GM18508 (cell line): ENCODE measurements around the gene PLXNA4.

ENCODE experiments used
- ATAC-seq: cut with Tn5 transposase; IDR thresholded peaks from one replicate; pipeline ENCODE4 v1.9.1; 2021; ENCODE audit warnings: moderate number of reproducible peaks; ENCODE audit not compliant: insufficient read depth, unreplicated experiment

PLXNA4 gene

GRCh38 chr7:132511387-132511786, 64.9 kb downstream of the PLXNA4 start:
- ATAC-seq = no peak

GRCh38 chr7:132509643-132510042, 66.6 kb downstream of the PLXNA4 start:
- ATAC-seq = no peak

- no peak for ATAC-seq
These were observed 67.4 kb downstream of the PLXNA4 start for GRCh38 chr7:132508724-132509353.

- no peak for ATAC-seq
These were observed 71.4 kb downstream of the PLXNA4 start for GRCh38 chr7:132504852-132505251.

- no peak for ATAC-seq
These were observed 72.2 kb downstream of the PLXNA4 start for GRCh38 chr7:132504071-132504470.

GRCh38 chr7:132503415-132503814, 72.9 kb downstream of the PLXNA4 start:
- no peak for ATAC-seq

GRCh38 chr7:132501956-132502355, 74.3 kb downstream of the PLXNA4 start:
- no peak for ATAC-seq

GRCh38 chr7:132500727-132501440, 75.4 kb downstream of the PLXNA4 start:
- ATAC-seq = no peak

- ATAC-seq = no peak
These were observed 76.8 kb downstream of the PLXNA4 start for GRCh38 chr7:132499487-132499886.

GRCh38 chr7:132499065-132499464, 77.2 kb downstream of the PLXNA4 start:
- no peak for ATAC-seq

- ATAC-seq = no peak
These were observed 78.0 kb downstream of the PLXNA4 start for GRCh38 chr7:132498319-132498718.

GRCh38 chr7:132497098-132497497, 79.2 kb downstream of the PLXNA4 start:
- ATAC-seq = no peak

GRCh38 chr7:132495936-132496335, 80.3 kb downstream of the PLXNA4 start:
- no peak for ATAC-seq

- no peak for ATAC-seq
These were observed 81.8 kb downstream of the PLXNA4 start for GRCh38 chr7:132494474-132494873.

- ATAC-seq = no peak
These were observed 83.3 kb downstream of the PLXNA4 start for GRCh38 chr7:132492823-132493445.

- no peak for ATAC-seq
These were observed 84.8 kb downstream of the PLXNA4 start for GRCh38 chr7:132491391-132491945.

GRCh38 chr7:132490474-132490873, 85.8 kb downstream of the PLXNA4 start:
- no peak for ATAC-seq

GRCh38 chr7:132489776-132490237, 86.5 kb downstream of the PLXNA4 start:
- ATAC-seq = no peak

- ATAC-seq = no peak
These were observed 87.5 kb downstream of the PLXNA4 start for GRCh38 chr7:132488634-132489302.

GRCh38 chr7:132486274-132486610, 90.0 kb downstream of the PLXNA4 start:
- no peak for ATAC-seq
